C4-2B (cell line): ENCODE results near the gene MIX23.

Source experiments
- CTCF ChIP-seq: fragments of 450-650 bp; conservative IDR thresholded peaks from 2 replicates; pipeline ENCODE4 v1.5.1; 2017; ENCODE audit warnings: mild to moderate bottlenecking
- ZFX ChIP-seq: fragments of 450-650 bp; IDR thresholded peaks from 2 replicates; pipeline ENCODE4 v1.6.1; 2017

GRCh38 chr3:122409446-122409845, 26.4 kb upstream of the MIX23 start:
- TF ChIP-seq CTCF: no peak
- TF ChIP-seq ZFX: no peak
